Coronary artery (tissue), 2 donors: ENCODE data around the gene WDR19.

Source experiments
- DNase-seq: peaks from one replicate; pipeline ENCODE4 v3.0.0-alpha.2; 2017; ENCODE audit warnings: low spot score
- H3K27ac ChIP-seq, 2 donors: fragments of 200-600 bp; sonication (generic); one replicate each; pipeline ENCODE4 v1.5.1; 2016 to 2019
- H3K4me3 ChIP-seq: fragments of 200-600 bp; sonication (generic); 2 replicates; pipeline ENCODE4 v1.5.1; 2016; ENCODE audit warnings: mild to moderate bottlenecking, moderate library complexity
- CTCF ChIP-seq: fragments of 200-600 bp; sonication (generic); IDR thresholded peaks from one replicate; pipeline ENCODE4 v1.5.1; 2019; ENCODE audit warnings: antibody characterized with exemption

The WDR19 gene

GRCh38 chr4:39308611-39309010, 126.3 kb downstream of the WDR19 start:
- DNase-seq = no peak
- no peak for TF ChIP-seq CTCF
- H3K4me3 ChIP-seq = no peak overlapping the region

GRCh38 chr4:39312816-39313215, 130.5 kb downstream of the WDR19 start:
- H3K27ac ChIP-seq = peak overlapping the region in 1 of 2 donors; percentile 52
- no peak for DNase-seq
- no peak for TF ChIP-seq CTCF
- H3K4me3 ChIP-seq = no peak overlapping the region

More at GRCh38 chr4:39308611-39309010, 126.3 kb downstream of the WDR19 start:
- H3K27ac ChIP-seq = no peak overlapping the region

GRCh38 chr4:39319676-39320075, 137.3 kb downstream of the WDR19 start:
- no peak for TF ChIP-seq CTCF
- Histone ChIP-seq H3K27ac (no peak overlapping the region), H3K4me3 (no peak overlapping the region)
- DNase-seq = no peak

- no peak for DNase-seq
- Histone ChIP-seq H3K4me3 (no peak overlapping the region), H3K27ac (no peak overlapping the region)
- TF ChIP-seq CTCF = no peak
Observed at GRCh38 chr4:39320381-39321115, 138.2 kb downstream of the WDR19 start.

- no peak overlapping the region for H3K4me3 ChIP-seq
- no peak for DNase-seq
- H3K27ac ChIP-seq = no peak overlapping the region
- TF ChIP-seq CTCF = no peak
Observed at GRCh38 chr4:39323821-39324220, 141.5 kb downstream of the WDR19 start.

GRCh38 chr4:39324446-39324845, 142.1 kb downstream of the WDR19 start:
- H3K27ac ChIP-seq = no peak overlapping the region
- no peak overlapping the region for H3K4me3 ChIP-seq
- no peak for TF ChIP-seq CTCF
- DNase-seq = no peak

- Histone ChIP-seq H3K27ac (no peak overlapping the region), H3K4me3 (no peak overlapping the region)
- no peak for TF ChIP-seq CTCF
- DNase-seq = no peak
Observed at GRCh38 chr4:39324897-39325613, 142.7 kb downstream of the WDR19 start.
